HepG2 (cell line): ENCODE results near the gene S100P. TPM values are rescaled to one million over a fixed set of nuclear protein-coding genes. Genes with fewer than 3 reads are reported as not detected.

ENCODE experiments used
- AGO2 ChIP-seq: fragments of 200-400 bp; formaldehyde crosslinking; optimal IDR thresholded peaks from 2 replicates; pipeline ENCODE3; 2017; ENCODE audit warnings: mild to moderate bottlenecking, low read depth, low read length, moderate library complexity
- BHLHE40 ChIP-seq: IDR thresholded peaks from 2 replicates; pipeline ENCODE4 v1.6.1; 2011; ENCODE audit warnings: low read length, improper control_type of control experiment
- HDAC1 ChIP-seq: sonication (generic); formaldehyde crosslinking; IDR thresholded peaks from 2 replicates; pipeline ENCODE4 v1.5.1; 2020; ENCODE audit warnings: mild to moderate bottlenecking, missing genetic modification reagents
- HMGXB4 ChIP-seq, 2 experiments: sonication (generic) in 1 of 2; formaldehyde crosslinking in 1 of 2; IDR thresholded peaks; 2 replicates each; pipeline versions ENCODE4 v1.4.0 to v1.6.1; 2018 to 2020; ENCODE audit warnings: missing genetic modification reagents in 2 of 2, borderline replicate concordance in 1 of 2, low read depth in 1 of 2, mild to moderate bottlenecking in 1 of 2, missing biosample characterization in 1 of 2
- IRF2 ChIP-seq: IDR thresholded peaks from 2 replicates; pipeline ENCODE4 v1.6.1; 2018; ENCODE audit warnings: missing genetic modification reagents, missing compliant biosample characterization
- MAFF ChIP-seq: IDR thresholded peaks from 2 replicates; pipeline ENCODE4 v1.6.1; 2011; ENCODE audit warnings: low read depth, low read length, improper control_type of control experiment
- MXD1 ChIP-seq: sonication (generic); formaldehyde crosslinking; IDR thresholded peaks from 2 replicates; pipeline ENCODE4 v1.4.0; 2020; ENCODE audit warnings: mild to moderate bottlenecking, missing genetic modification reagents
- NRL ChIP-seq: sonication (generic); formaldehyde crosslinking; IDR thresholded peaks from 2 replicates; pipeline ENCODE4 v1.5.0; 2020; ENCODE audit warnings: missing genetic modification reagents, mild to moderate bottlenecking, moderate library complexity, borderline replicate concordance
- RARG ChIP-seq: sonication (generic); formaldehyde crosslinking; IDR thresholded peaks from 2 replicates; pipeline ENCODE4 v1.4.0; 2020; ENCODE audit warnings: low read depth, mild to moderate bottlenecking, missing genetic modification reagents
- ZFP82 ChIP-seq: sonication (generic); formaldehyde crosslinking; IDR thresholded peaks from 2 replicates; pipeline ENCODE4 v1.5.1; 2020; ENCODE audit warnings: mild to moderate bottlenecking, missing genetic modification reagents, borderline replicate concordance
- ZNF326 ChIP-seq: sonication (generic); formaldehyde crosslinking; IDR thresholded peaks from 2 replicates; pipeline ENCODE4 v1.4.0; 2020; ENCODE audit warnings: missing genetic modification reagents, borderline replicate concordance
- polyA plus RNA-seq, 8 experiments: library from polyadenylated mRNA; depleted of rRNA in 3 of 8; stranded (reverse) in 7 of 8; unstranded in 1 of 8; fragments of >200 nt; fragmentation: Illumina TruSeq in 4 of 8; extraction: Trizol in 4 of 8; gene quantifications; 2 replicates each; pipeline versions ENCODE4 v1.2.1 to v1.2.3, GENCODE V29; 2011 to 2016; ENCODE audit warnings: low read depth in 4 of 8, missing spikeins in 1 of 8, mixed read lengths in 1 of 8; ENCODE audit not compliant: insufficient read depth in 1 of 8
- total RNA-seq, 5 experiments: library from RNA; depleted of rRNA; stranded (reverse); fragments of >200 nt; fragmentation: Illumina TruSeq; extraction: Trizol; gene quantifications; 2 replicates each; pipeline ENCODE4 v1.2.3, GENCODE V29; 2016; ENCODE audit warnings: low read depth in 1 of 5
- TF ChIP-seq, protein P1 (sequence below): sonication (generic); formaldehyde crosslinking; IDR thresholded peaks from one replicate; pipeline ENCODE4 v1.5.1; 2020; ENCODE audit warnings: mild to moderate bottlenecking, missing genetic modification reagents; ENCODE audit errors: not compliant biosample characterization
- TF ChIP-seq, protein P2 (sequence below): sonication (generic); formaldehyde crosslinking; IDR thresholded peaks from 2 replicates; pipeline ENCODE4 v1.9.0; 2022; ENCODE audit warnings: missing genetic modification reagents, mild to moderate bottlenecking, borderline replicate concordance

The S100P gene
- total and polyA plus RNA-seq, 2 of the 13 experiments (the other 11 are each of a cell fraction or from before 2014, with no cell fraction given): 278 to 1,649 TPM

- TF ChIP-seq, protein P1, sequence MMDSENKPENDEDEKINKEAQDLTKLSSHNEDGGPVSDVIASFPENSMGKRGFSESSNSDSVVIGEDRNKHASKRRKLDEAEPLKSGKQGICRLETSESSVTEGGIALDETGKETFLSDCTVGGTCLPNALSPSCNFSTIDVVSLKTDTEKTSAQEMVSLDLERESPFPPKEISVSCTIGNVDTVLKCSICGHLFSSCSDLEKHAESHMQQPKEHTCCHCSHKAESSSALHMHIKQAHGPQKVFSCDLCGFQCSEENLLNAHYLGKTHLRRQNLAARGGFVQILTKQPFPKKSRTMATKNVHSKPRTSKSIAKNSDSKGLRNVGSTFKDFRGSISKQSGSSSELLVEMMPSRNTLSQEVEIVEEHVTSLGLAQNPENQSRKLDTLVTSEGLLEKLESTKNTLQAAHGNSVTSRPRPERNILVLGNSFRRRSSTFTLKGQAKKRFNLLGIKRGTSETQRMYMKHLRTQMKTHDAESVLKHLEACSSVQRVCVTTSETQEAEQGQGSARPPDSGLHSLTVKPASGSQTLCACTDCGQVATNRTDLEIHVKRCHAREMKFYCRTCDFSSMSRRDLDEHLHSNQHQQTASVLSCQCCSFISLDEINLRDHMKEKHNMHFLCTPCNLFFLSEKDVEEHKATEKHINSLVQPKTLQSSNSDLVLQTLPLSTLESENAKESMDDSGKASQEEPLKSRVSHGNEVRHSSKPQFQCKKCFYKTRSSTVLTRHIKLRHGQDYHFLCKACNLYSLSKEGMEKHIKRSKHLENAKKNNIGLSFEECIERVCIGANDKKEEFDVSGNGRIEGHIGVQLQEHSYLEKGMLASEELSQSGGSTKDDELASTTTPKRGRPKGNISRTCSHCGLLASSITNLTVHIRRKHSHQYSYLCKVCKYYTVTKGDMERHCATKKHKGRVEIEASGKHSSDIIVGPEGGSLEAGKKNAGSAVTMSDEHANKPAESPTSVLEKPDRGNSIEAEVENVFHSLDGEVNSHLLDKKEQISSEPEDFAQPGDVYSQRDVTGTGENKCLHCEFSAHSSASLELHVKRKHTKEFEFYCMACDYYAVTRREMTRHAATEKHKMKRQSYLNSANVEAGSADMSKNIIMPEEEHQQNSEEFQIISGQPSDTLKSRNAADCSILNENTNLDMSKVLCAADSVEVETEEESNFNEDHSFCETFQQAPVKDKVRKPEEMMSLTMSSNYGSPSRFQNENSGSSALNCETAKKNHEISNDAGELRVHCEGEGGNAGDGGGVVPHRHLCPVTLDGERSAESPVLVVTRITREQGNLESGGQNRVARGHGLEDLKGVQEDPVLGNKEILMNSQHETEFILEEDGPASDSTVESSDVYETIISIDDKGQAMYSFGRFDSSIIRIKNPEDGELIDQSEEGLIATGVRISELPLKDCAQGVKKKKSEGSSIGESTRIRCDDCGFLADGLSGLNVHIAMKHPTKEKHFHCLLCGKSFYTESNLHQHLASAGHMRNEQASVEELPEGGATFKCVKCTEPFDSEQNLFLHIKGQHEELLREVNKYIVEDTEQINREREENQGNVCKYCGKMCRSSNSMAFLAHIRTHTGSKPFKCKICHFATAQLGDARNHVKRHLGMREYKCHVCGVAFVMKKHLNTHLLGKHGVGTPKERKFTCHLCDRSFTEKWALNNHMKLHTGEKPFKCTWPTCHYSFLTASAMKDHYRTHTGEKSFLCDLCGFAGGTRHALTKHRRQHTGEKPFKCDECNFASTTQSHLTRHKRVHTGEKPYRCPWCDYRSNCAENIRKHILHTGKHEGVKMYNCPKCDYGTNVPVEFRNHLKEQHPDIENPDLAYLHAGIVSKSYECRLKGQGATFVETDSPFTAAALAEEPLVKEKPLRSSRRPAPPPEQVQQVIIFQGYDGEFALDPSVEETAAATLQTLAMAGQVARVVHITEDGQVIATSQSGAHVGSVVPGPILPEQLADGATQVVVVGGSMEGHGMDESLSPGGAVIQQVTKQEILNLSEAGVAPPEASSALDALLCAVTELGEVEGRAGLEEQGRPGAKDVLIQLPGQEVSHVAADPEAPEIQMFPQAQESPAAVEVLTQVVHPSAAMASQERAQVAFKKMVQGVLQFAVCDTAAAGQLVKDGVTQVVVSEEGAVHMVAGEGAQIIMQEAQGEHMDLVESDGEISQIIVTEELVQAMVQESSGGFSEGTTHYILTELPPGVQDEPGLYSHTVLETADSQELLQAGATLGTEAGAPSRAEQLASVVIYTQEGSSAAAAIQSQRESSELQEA (CRISPR knock-in tag): no peak
- TF ChIP-seq AGO2: peak; percentile 53
- no peak for TF ChIP-seq MAFF
- no peak for TF ChIP-seq IRF2 (CRISPR knock-in tag)
- TF ChIP-seq ZFP82 (CRISPR knock-in tag): 0 out of 2 replicates have a peak, but pooled peaks have one; percentile 85
- TF ChIP-seq HDAC1: peak; percentile 44; the same call in 1 of the 2 replicates
- TF ChIP-seq MXD1 (CRISPR knock-in tag): 0 out of 2 replicates have a peak, but pooled peaks have one; percentile 5
- no peak for TF ChIP-seq ZNF326
- TF ChIP-seq, protein P2, sequence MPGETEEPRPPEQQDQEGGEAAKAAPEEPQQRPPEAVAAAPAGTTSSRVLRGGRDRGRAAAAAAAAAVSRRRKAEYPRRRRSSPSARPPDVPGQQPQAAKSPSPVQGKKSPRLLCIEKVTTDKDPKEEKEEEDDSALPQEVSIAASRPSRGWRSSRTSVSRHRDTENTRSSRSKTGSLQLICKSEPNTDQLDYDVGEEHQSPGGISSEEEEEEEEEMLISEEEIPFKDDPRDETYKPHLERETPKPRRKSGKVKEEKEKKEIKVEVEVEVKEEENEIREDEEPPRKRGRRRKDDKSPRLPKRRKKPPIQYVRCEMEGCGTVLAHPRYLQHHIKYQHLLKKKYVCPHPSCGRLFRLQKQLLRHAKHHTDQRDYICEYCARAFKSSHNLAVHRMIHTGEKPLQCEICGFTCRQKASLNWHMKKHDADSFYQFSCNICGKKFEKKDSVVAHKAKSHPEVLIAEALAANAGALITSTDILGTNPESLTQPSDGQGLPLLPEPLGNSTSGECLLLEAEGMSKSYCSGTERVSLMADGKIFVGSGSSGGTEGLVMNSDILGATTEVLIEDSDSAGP (CRISPR knock-in tag): peak; percentile 54; the same call in 1 of the 2 replicates
- TF ChIP-seq RARG: 0 out of 2 replicates have a peak, but pooled peaks have one; percentile 39
- TF ChIP-seq BHLHE40: no peak
- TF ChIP-seq HMGXB4 (CRISPR knock-in tag; IDR thresholded peaks at IDR 0.05; ENCODE audit: borderline replicate concordance in 1 of 2, low read depth in 1 of 2): peak in 1 of 2 experiments; percentile 35; a peak in 1 of 4 replicates
- 0 out of 2 replicates have a peak, but pooled peaks have one; percentile 19 for TF ChIP-seq NRL
These were observed 661 bp downstream of the S100P start (continued) for GRCh38 chr4:6694177-6694901.
